Measurements from ENCODE around the gene ARHGEF10L. TPM values are rescaled to one million over a fixed set of nuclear protein-coding genes. Genes with fewer than 3 reads are reported as not detected.
A peak's percentile ranks its signal among the peaks of the same experiment; 100 is the strongest.

The ARHGEF10L gene
- total RNA-seq, 1 donor from 2014 or later = 59.9 TPM

- peak; percentile 80 for DNase-seq (ENCODE audit: missing footprints)
Measured at GRCh38 chr1:17635811-17636210, 96.3 kb downstream of the ARHGEF10L start.

DNA sequence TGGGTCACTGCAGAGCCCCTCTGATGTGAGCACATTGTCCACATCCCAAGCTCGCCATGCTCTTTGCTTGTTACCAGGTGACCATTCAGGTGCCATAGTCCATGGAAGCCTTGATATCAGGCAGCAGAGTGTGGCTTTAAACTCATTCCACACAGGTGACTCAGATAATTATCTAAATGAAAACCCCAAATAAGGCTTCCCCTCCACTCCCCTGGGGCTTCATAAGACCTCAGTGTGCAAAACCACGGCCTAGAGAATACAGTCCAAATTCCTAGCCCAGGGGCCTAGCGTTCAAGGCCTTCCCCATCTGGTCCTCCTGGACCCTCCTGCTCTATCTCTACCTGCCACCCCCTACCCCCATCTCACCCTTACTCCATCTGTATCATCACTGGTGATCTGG, 97.1 kb downstream of the ARHGEF10L start:
- intact Hi-C loops (cut with DNase I) = no loop called here
- ATAC-seq (no peak), DNase-seq (ENCODE audit: missing footprints) (no peak)

More at GRCh38 chr1:17635811-17636210, 96.3 kb downstream of the ARHGEF10L start:
- peak; percentile 61 for ATAC-seq
- intact Hi-C loops (cut with DNase I) = no loop called here

DNA sequence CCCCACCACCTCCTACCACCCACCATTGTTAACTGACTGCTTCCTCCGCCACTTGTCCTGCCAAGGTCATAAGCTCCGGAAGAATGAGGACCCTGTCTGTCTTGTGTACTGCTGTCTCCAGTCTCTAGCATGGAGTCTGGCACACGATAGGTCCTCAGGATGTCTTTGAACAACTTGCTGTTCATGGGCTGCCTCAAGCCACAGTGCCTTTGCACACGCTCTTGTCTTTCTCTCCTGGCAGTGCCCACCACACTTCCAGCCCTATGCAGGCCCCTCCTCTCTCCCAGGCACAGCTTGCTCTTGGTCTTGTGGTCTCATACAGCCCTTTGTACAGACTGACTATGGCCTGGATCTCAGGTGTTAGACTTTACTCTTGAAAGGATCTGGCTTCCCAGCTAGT, 97.6 kb downstream of the ARHGEF10L start:
- intact Hi-C loops (cut with DNase I) = no loop called here
- no peak for ATAC-seq
- no peak for DNase-seq (ENCODE audit: missing footprints)

GRCh38 chr1:17639703-17640340, 100.3 kb downstream of the ARHGEF10L start:
- intact Hi-C loops (cut with DNase I) = no loop called here
- DNase-seq (ENCODE audit: missing footprints) (no peak), ATAC-seq (no peak)

- ATAC-seq = no peak
- intact Hi-C loops (cut with DNase I) = no loop called here
- DNase-seq (ENCODE audit: missing footprints) = no peak
Measured at GRCh38 chr1:17640393-17640792, 100.9 kb downstream of the ARHGEF10L start.

DNA sequence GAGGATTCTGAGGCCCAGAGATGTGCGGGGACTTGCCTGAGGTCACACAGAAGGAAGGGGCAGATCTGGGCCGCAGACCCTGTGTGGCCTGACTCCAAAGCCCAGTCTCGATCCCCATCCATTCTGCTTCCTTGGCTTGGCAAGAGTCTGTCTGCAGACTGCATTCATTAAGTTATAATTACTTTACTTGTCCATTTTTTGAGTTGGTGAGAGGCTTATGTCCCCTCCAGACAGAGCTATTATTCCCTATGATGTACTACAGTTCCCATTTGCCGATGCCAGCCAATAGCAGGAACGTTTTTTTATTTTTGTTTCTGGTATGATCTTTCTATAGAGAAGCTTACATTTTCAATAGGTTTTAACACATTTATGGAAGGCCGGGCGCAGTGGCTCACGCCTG, 101.5 kb downstream of the ARHGEF10L start:
- DNase-seq (ENCODE audit: missing footprints) (no peak), ATAC-seq (no peak)
- intact Hi-C loops (cut with DNase I) = no loop called here

- DNase-seq (ENCODE audit: missing footprints) = peak; percentile 18
- intact Hi-C loops (cut with DNase I) = no loop called here
- ATAC-seq = no peak
Measured at GRCh38 chr1:17642169-17642568, 102.7 kb downstream of the ARHGEF10L start.

GRCh38 chr1:17642943-17643342, 103.4 kb downstream of the ARHGEF10L start:
- no peak for ATAC-seq
- DNase-seq (ENCODE audit: missing footprints) = no peak
- intact Hi-C loops (cut with DNase I) = no loop called here

- ATAC-seq (no peak), DNase-seq (ENCODE audit: missing footprints) (peak; percentile 37)
- intact Hi-C loops (cut with DNase I) = no loop called here
Measured at GRCh38 chr1:17643861-17644703, 104.6 kb downstream of the ARHGEF10L start.

DNA sequence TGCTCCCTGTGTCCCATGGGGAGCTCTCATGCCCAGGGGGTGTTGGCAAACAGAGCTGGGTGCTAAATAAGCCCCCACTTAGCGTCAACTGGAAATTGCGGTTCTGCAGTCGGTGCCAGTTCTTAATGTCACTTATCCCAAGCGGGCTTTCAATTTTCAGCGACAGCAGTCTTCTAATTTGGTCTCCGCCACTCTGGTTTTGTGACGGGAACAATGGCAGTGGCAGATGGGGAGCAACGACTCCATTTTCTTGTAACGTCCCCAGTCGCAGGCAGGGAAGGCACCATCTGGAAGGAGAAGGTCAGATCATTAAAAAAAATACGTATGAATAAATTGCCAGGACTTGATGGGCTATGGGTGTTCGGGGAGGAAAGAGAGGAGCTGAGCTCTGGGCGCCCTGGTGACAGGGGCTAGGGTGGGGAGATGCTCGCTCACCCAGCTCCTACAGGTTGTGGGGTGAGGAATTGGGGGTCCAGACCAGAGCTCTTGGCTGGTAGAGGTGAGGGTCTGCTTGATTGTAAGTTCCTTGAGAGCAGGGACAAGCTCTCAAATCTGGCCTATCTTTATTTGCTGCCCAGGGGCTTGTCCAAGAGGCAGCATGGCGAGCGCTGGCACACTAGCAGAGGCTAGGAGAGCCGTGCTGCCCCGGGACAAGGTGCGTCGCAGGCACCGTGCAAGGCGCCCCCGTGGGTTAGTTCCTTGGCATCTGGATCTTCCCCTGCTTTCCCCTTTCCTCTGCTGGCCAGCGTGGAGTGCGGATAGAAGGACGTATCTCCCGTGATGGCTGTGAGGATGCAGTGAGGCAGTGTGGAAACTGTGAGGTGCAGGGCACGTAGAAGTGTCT, 105.8 kb downstream of the ARHGEF10L start:
- ATAC-seq (no peak), DNase-seq (ENCODE audit: missing footprints) (peak; percentile 55)
- intact Hi-C loops (cut with DNase I) = no loop called here

GRCh38 chr1:17646444-17647280, 107.2 kb downstream of the ARHGEF10L start:
- ATAC-seq (no peak), DNase-seq (ENCODE audit: missing footprints) (peak; percentile 43)
- intact Hi-C loops (cut with DNase I) = no loop called here

- intact Hi-C loops (cut with DNase I) = no loop called here
- no peak for ATAC-seq
- DNase-seq (ENCODE audit: missing footprints) = peak; percentile 51
Measured at GRCh38 chr1:17648457-17649145, 109.1 kb downstream of the ARHGEF10L start.

DNA sequence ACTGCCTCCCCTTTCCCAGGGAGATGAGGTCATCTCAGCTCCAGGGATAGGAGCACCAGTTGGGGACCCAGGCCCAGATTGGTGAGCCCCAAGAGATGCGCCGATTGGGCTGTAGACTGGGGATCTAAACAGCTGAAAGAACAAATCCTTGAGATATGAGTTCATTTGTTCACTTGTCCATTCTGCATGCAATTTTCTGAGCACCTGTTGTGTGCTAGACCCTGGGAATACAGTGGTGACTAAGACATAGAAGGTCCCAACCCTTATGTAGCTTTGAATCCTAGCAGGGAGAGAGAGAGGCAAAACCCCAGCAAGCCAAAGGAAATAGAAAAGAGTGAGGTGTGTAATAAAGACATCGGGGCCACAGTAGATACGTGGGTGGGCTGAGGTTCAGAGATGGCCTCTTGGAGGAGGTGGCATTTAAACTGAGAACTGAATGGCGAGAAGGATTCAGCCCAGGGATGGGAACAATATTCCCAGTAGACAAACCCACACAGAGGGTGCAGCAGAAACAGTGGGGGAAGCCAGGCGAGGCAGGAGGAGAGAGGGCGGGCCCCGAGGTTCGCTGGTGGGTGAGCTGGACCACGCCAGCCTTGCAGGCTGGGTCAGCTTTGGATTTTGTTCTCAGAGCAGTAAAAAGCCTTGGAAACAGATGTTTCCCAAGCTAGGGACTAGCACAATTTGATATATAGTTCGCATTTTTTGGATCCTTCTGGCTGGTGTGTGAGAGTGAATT, 110.0 kb downstream of the ARHGEF10L start:
- ATAC-seq (no peak), DNase-seq (ENCODE audit: missing footprints) (no peak)
- intact Hi-C loops (cut with DNase I) = no loop called here

DNA sequence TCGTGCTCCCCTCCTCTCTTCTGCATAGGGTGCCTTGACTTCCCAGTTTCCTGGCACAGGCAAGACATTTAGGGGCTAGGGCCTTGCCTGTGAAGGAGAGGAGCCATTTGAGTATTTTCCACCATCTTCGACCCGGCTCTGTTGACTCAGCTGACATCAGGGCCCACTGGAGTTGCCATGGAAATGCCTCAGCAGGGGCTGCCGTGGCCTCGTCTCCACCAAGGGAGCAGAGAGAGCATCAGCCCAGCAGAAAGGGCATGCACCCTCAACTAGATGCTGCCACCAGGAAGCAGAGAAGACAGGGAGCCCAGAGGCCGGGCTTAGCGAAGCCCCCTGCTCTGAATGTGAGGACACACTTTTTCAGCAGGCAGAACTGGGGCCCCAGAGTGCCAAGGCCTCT, 113.8 kb downstream of the ARHGEF10L start:
- DNase-seq (ENCODE audit: missing footprints) = peak; percentile 18
- intact Hi-C loops (cut with DNase I) = no loop called here
- no peak for ATAC-seq

DNA sequence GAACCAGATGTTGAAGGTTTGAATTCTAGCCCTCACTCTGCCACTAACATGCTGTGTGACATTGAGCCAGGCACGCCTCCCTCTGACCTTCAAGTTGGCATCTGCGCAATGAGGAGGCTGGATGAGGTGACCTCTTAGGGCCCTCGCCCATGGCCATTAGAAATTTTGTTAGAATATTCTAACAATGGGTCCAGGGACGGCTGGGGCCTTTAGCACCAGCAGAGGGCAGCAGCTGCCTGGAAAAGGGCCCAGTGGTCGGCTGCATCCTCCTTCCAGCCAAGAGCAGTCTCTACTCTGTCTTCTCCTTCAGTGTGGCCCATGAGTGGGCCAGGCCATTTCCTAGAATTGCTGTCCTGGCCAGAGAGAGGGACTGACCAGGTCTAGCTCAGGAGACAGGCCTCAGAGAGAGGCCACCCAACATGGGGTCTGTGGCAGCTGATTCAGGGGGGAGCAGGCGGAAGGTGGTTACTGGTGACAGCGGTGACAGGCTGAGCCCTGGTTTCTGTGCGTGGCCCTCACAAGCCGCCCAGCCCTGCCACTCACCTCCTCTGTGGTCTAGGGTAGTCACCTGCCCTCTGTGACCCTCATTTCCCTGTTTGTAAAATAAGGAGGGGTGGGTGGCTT, 114.3 kb downstream of the ARHGEF10L start:
- ATAC-seq = peak; percentile 39
- intact Hi-C loops (cut with DNase I) = no loop called here
- DNase-seq (ENCODE audit: missing footprints) = no peak

DNA sequence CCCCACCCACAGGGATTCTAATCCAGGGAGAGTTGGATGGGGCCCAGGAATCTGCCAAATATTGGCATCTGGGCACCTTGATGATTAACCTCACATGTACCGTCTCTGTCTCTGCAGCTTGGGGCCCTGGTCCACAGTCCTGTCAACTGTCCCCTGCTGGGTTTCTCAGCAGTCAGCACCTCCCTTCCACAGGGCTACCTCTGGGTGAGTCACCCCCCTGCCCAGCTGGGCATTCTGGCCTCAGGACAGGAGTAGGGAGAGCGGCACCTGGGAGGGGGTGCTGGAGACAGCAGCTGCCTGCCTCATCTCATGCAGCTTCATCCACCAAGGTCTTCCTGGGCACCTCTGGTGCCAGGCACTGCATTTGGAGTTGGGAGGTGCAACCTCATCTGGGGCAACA, 115.0 kb downstream of the ARHGEF10L start:
- ATAC-seq (no peak), DNase-seq (ENCODE audit: missing footprints) (no peak)
- intact Hi-C loops (cut with DNase I) = no loop called here

DNA sequence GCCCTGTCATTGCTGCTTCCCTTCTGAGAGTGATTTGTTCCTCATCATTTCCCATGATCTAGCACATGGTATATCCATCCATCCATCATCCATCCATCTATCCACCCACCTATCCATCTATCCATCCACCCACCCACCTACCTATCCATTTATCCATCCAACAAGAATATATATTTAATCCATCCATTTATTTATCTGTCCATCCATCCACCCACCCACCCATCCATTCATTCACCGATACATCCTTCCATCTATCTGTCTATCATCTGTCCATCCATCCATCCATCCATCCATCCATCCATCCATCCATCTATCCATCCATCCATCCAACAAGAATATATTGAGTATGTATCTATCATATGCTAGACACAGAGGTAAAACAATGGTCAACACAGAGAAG, 115.7 kb downstream of the ARHGEF10L start:
- intact Hi-C loops (cut with DNase I) = loop anchor here (5.0 kb wide), 1 partner anchor 172 kb away; no protein-coding TSS in a partner anchor
- no peak for ATAC-seq

More for the DNA sequence above, 115.7 kb downstream of the ARHGEF10L start:
- no peak for DNase-seq (ENCODE audit: missing footprints)
